HepG2 (cell line): ENCODE results near the gene CDC42BPG. TPM values are rescaled to one million over a fixed set of nuclear protein-coding genes. Genes with fewer than 3 reads are reported as not detected.

ENCODE experiments used
- AKAP8 ChIP-seq: sonication (generic); formaldehyde crosslinking; IDR thresholded peaks from 2 replicates; pipeline ENCODE4 v1.5.1; 2020; ENCODE audit warnings: mild to moderate bottlenecking, missing genetic modification reagents
- CBX2 ChIP-seq, 2 experiments: fragments of 200-600 bp in 1 of 2; sonication (generic); formaldehyde crosslinking in 1 of 2; IDR thresholded peaks; 2 replicates each; pipeline versions ENCODE4 v1.7.0 to v1.8.1; 2018 to 2022; ENCODE audit warnings: low read depth in 2 of 2, low read length in 1 of 2, mild to moderate bottlenecking in 1 of 2, missing genetic modification reagents in 1 of 2
- ETV6 ChIP-seq: sonication (generic); formaldehyde crosslinking; conservative IDR thresholded peaks from 2 replicates; pipeline ENCODE4 v1.4.0; 2020; ENCODE audit warnings: missing genetic modification reagents
- GATA4 ChIP-seq: sonication (generic); IDR thresholded peaks from 2 replicates; pipeline ENCODE4 v1.6.1; 2016; ENCODE audit warnings: antibody characterized with exemption, low read depth, borderline replicate concordance
- JUND ChIP-seq: sonication (generic); formaldehyde crosslinking; IDR thresholded peaks from 2 replicates; pipeline ENCODE4 v1.8.0; 2022; ENCODE audit warnings: mild to moderate bottlenecking, missing genetic modification reagents
- KDM6A ChIP-seq: IDR thresholded peaks from 2 replicates; pipeline ENCODE4 v1.6.1; 2016; ENCODE audit warnings: low read depth
- MEIS2 ChIP-seq: sonication (generic); formaldehyde crosslinking; IDR thresholded peaks from 2 replicates; pipeline ENCODE4 v1.9.0; 2021; ENCODE audit warnings: mild to moderate bottlenecking, missing genetic modification reagents
- MLLT10 ChIP-seq: sonication (generic); formaldehyde crosslinking; IDR thresholded peaks from 2 replicates; pipeline ENCODE4 v1.4.0; 2020; ENCODE audit warnings: missing genetic modification reagents
- NCOA1 ChIP-seq: sonication (generic); formaldehyde crosslinking; IDR thresholded peaks from 2 replicates; pipeline ENCODE4 v1.9.0; 2021; ENCODE audit warnings: missing genetic modification reagents
- PHF5A ChIP-seq: IDR thresholded peaks from one replicate; pipeline ENCODE4 v1.6.1; 2018; ENCODE audit warnings: low read depth, missing genetic modification reagents; ENCODE audit not compliant: unreplicated experiment
- POGZ ChIP-seq: sonication (generic); formaldehyde crosslinking; IDR thresholded peaks from 2 replicates; pipeline ENCODE4 v1.4.0; 2020; ENCODE audit warnings: mild to moderate bottlenecking, missing genetic modification reagents
- RCOR2 ChIP-seq: IDR thresholded peaks from 2 replicates; pipeline ENCODE4 v1.6.1; 2016; ENCODE audit warnings: missing biosample characterization, missing genetic modification reagents
- SETDB1 ChIP-seq: sonication (generic); formaldehyde crosslinking; IDR thresholded peaks from 2 replicates; pipeline ENCODE4 v1.5.1; 2020; ENCODE audit warnings: missing genetic modification reagents, mild to moderate bottlenecking, borderline replicate concordance
- SMAD3 ChIP-seq: sonication (generic); formaldehyde crosslinking; IDR thresholded peaks from 2 replicates; pipeline ENCODE4 v1.4.0; 2020; ENCODE audit warnings: missing genetic modification reagents
- SMAD9 ChIP-seq: sonication (generic); formaldehyde crosslinking; IDR thresholded peaks from 2 replicates; pipeline ENCODE4 v1.5.1; 2020; ENCODE audit warnings: mild to moderate bottlenecking, missing genetic modification reagents
- SOX5 ChIP-seq: IDR thresholded peaks from 2 replicates; pipeline ENCODE4 v1.6.1; 2016; ENCODE audit warnings: borderline replicate concordance
- TBX2 ChIP-seq: sonication (generic); formaldehyde crosslinking; IDR thresholded peaks from 2 replicates; pipeline ENCODE4 v1.5.0; 2020; ENCODE audit warnings: missing genetic modification reagents, mild to moderate bottlenecking, borderline replicate concordance
- THYN1 ChIP-seq: sonication (generic); formaldehyde crosslinking; IDR thresholded peaks from 2 replicates; pipeline ENCODE4 v1.8.1; 2023; ENCODE audit warnings: low read depth, mild to moderate bottlenecking, moderate library complexity, missing genetic modification reagents, borderline replicate concordance
- TOPORS ChIP-seq: sonication (generic); formaldehyde crosslinking; IDR thresholded peaks from 2 replicates; pipeline ENCODE4 v1.8.0; 2023; ENCODE audit warnings: mild to moderate bottlenecking, missing genetic modification reagents
- TSC22D2 ChIP-seq: sonication (generic); formaldehyde crosslinking; IDR thresholded peaks from 2 replicates; pipeline ENCODE4 v1.5.1; 2020; ENCODE audit warnings: missing genetic modification reagents, mild to moderate bottlenecking, borderline replicate concordance
- ZMYM3 ChIP-seq: sonication (generic); formaldehyde crosslinking; IDR thresholded peaks from 2 replicates; pipeline ENCODE4 v1.5.1; 2020; ENCODE audit warnings: mild to moderate bottlenecking, missing genetic modification reagents
- ZNF234 ChIP-seq: sonication (generic); formaldehyde crosslinking; conservative IDR thresholded peaks from 2 replicates; pipeline ENCODE4 v1.5.1; 2020; ENCODE audit warnings: mild to moderate bottlenecking, missing genetic modification reagents
- ZNF292 ChIP-seq: sonication (generic); formaldehyde crosslinking; IDR thresholded peaks from 2 replicates; pipeline ENCODE4 v1.8.1; 2022; ENCODE audit warnings: mild to moderate bottlenecking, low read depth, missing genetic modification reagents, borderline replicate concordance
- ZNF577 ChIP-seq: sonication (generic); formaldehyde crosslinking; IDR thresholded peaks from 2 replicates; pipeline ENCODE4 v1.4.0; 2020; ENCODE audit warnings: mild to moderate bottlenecking, low read depth, missing genetic modification reagents, borderline replicate concordance
- ZNF660 ChIP-seq: sonication (generic); formaldehyde crosslinking; IDR thresholded peaks from 2 replicates; pipeline ENCODE4 v1.5.1; 2020; ENCODE audit warnings: mild to moderate bottlenecking, low read depth, missing genetic modification reagents, borderline replicate concordance
- ZNF713 ChIP-seq: sonication (generic); formaldehyde crosslinking; IDR thresholded peaks from 2 replicates; pipeline ENCODE4 v1.4.0; 2020; ENCODE audit warnings: mild to moderate bottlenecking, missing genetic modification reagents
- ZNF850 ChIP-seq: sonication (generic); formaldehyde crosslinking; conservative IDR thresholded peaks from 2 replicates; pipeline ENCODE4 v1.9.0; 2021; ENCODE audit warnings: mild to moderate bottlenecking, missing genetic modification reagents
- ZZZ3 ChIP-seq: sonication (generic); formaldehyde crosslinking; IDR thresholded peaks from 2 replicates; pipeline ENCODE4 v1.4.0; 2020; ENCODE audit warnings: missing genetic modification reagents, mild to moderate bottlenecking, borderline replicate concordance
- polyA plus RNA-seq, 8 experiments: library from polyadenylated mRNA; depleted of rRNA in 3 of 8; stranded (reverse) in 7 of 8; unstranded in 1 of 8; fragments of >200 nt; fragmentation: Illumina TruSeq in 4 of 8; extraction: Trizol in 4 of 8; gene quantifications; 2 replicates each; pipeline versions ENCODE4 v1.2.1 to v1.2.3, GENCODE V29; 2011 to 2016; ENCODE audit warnings: low read depth in 4 of 8, missing spikeins in 1 of 8, mixed read lengths in 1 of 8; ENCODE audit not compliant: insufficient read depth in 1 of 8
- total RNA-seq, 5 experiments: library from RNA; depleted of rRNA; stranded (reverse); fragments of >200 nt; fragmentation: Illumina TruSeq; extraction: Trizol; gene quantifications; 2 replicates each; pipeline ENCODE4 v1.2.3, GENCODE V29; 2016; ENCODE audit warnings: low read depth in 1 of 5
- TF ChIP-seq, protein P1 (sequence below): IDR thresholded peaks from 2 replicates; pipeline ENCODE4 v1.6.1; 2016
- TF ChIP-seq, protein P2 (sequence below): sonication (generic); formaldehyde crosslinking; IDR thresholded peaks from 2 replicates; pipeline ENCODE4 v1.4.0; 2020; ENCODE audit warnings: mild to moderate bottlenecking, missing genetic modification reagents
- TF ChIP-seq, protein P3 (sequence below): sonication (generic); formaldehyde crosslinking; IDR thresholded peaks from 2 replicates; pipeline ENCODE4 v1.5.0; 2020; ENCODE audit warnings: missing genetic modification reagents

Gene CDC42BPG
- total and polyA plus RNA-seq, 2 of the 13 experiments (the other 11 are each of a cell fraction or from before 2014, with no cell fraction given), result 0.55 to 1.4 TPM

DNA sequence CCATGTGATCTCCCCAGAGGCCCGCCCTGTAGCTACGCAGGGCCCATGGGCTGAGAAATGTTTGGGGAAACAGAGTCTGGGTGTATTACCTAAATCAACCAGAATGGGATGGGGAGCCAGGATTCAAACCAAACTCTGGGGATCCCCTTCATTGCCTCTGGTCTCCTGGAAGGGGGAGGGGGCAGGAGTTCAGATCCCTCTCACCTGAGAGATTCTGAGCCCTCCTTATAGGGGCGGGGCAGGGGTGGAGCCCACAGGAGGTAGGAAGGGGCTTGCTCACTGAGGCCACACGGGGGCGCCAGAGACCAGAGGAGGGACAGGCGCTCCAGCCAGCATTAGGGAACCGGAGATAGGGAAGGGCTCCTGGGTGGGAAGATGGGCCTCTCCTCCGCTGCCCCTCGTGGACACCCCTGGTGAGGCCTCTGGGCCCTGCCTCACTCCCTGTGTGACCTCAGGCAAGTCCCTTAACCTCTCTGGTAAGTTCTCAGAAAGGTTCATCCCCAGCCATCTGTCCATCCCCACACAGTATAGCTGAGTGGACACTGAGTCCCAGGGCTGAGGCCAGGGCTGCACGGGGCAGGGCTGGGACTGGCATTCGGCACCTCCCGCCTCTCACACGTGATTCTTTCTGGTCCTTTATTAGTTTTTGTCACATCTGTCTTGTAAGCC is 2.7 kb upstream of the CDC42BPG start (continued):
- TF ChIP-seq ZNF850, result no peak
- no peak for TF ChIP-seq RCOR2
- no peak for TF ChIP-seq ZNF234 (CRISPR knock-in tag)
- no peak for TF ChIP-seq AKAP8
- no peak for TF ChIP-seq SMAD9 (CRISPR knock-in tag)
- TF ChIP-seq ETV6, result no peak
- TF ChIP-seq ZNF713, result peak; percentile 85; the same call in 1 of the 2 replicates
- no peak for TF ChIP-seq TOPORS (CRISPR knock-in tag)
- no peak for TF ChIP-seq CBX2 (IDR thresholded peaks at IDR 0.05; ENCODE audit: low read depth, low read length)
- no peak for TF ChIP-seq CBX2 (CRISPR knock-in tag; IDR thresholded peaks at IDR 0.05; ENCODE audit: low read depth)
- TF ChIP-seq PHF5A (CRISPR knock-in tag), result no peak
- no peak for TF ChIP-seq GATA4
- no peak for TF ChIP-seq ZNF577 (CRISPR knock-in tag)
- TF ChIP-seq TBX2 (CRISPR knock-in tag), result no peak; the same call in none of the 2 replicates
- TF ChIP-seq SETDB1 (CRISPR knock-in tag), result no peak
- no peak for TF ChIP-seq JUND (CRISPR knock-in tag)
- no peak for TF ChIP-seq SMAD3 (CRISPR knock-in tag)
- no peak for TF ChIP-seq KDM6A (CRISPR knock-in tag)
- no peak for TF ChIP-seq MLLT10 (CRISPR knock-in tag)
- no peak for TF ChIP-seq ZZZ3 (CRISPR knock-in tag)
- TF ChIP-seq THYN1 (CRISPR knock-in tag), result no peak
- TF ChIP-seq NCOA1, result no peak
- TF ChIP-seq TSC22D2 (CRISPR knock-in tag), result no peak
- TF ChIP-seq ZNF292 (CRISPR knock-in tag), result no peak
- peak; percentile 22; the same call in 1 of the 2 replicates for TF ChIP-seq MEIS2 (CRISPR knock-in tag)
- TF ChIP-seq, protein P1, sequence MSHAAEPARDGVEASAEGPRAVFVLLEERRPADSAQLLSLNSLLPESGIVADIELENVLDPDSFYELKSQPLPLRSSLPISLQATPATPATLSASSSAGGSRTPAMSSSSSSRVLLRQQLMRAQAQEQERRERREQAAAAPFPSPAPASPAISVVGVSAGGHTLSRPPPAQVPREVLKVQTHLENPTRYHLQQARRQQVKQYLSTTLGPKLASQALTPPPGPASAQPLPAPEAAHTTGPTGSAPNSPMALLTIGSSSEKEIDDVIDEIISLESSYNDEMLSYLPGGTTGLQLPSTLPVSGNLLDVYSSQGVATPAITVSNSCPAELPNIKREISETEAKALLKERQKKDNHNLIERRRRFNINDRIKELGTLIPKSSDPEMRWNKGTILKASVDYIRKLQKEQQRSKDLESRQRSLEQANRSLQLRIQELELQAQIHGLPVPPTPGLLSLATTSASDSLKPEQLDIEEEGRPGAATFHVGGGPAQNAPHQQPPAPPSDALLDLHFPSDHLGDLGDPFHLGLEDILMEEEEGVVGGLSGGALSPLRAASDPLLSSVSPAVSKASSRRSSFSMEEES (CRISPR knock-in tag), result no peak
- TF ChIP-seq, protein P2, sequence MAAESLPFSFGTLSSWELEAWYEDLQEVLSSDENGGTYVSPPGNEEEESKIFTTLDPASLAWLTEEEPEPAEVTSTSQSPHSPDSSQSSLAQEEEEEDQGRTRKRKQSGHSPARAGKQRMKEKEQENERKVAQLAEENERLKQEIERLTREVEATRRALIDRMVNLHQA, result no peak
- peak; percentile 73 for TF ChIP-seq ZMYM3
- TF ChIP-seq ZNF660 (CRISPR knock-in tag), result no peak
- TF ChIP-seq, protein P3, sequence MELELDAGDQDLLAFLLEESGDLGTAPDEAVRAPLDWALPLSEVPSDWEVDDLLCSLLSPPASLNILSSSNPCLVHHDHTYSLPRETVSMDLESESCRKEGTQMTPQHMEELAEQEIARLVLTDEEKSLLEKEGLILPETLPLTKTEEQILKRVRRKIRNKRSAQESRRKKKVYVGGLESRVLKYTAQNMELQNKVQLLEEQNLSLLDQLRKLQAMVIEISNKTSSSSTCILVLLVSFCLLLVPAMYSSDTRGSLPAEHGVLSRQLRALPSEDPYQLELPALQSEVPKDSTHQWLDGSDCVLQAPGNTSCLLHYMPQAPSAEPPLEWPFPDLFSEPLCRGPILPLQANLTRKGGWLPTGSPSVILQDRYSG, result no peak
- 0 out of 2 replicates have a peak, but pooled peaks have one; percentile 32 for TF ChIP-seq SOX5 (CRISPR knock-in tag)
- TF ChIP-seq POGZ, result no peak
